GM12874 (cell line): ENCODE results near the gene ZCCHC2.

Experiments used
- TF ChIP-seq, protein P1 (sequence below): IDR thresholded peaks from 2 replicates; pipeline ENCODE4 v1.5.1; 2011; ENCODE audit warnings: low read depth, mild to moderate bottlenecking, control low read depth, low read length, moderate library complexity; ENCODE audit not compliant: insufficient read depth

ZCCHC2 gene

DNA sequence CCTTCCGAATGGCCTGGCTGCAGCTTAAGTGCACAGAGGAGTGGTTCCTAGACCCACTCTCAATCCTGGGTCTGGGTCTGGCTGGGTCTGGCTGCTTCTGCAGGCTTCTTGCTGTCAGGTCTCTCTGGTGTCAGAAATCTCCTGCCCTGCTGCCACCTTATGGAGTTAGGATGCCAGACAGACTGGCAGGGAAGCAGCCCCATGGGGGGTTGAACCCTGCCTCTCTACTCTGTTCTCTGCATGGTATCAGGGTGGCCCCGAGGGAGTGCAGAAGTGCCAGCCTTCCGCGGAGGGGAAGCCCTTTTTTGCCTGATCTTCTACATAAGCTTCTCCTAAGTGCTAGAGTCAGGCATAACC, 89.4 kb downstream of the ZCCHC2 start:
- TF ChIP-seq, protein P1, sequence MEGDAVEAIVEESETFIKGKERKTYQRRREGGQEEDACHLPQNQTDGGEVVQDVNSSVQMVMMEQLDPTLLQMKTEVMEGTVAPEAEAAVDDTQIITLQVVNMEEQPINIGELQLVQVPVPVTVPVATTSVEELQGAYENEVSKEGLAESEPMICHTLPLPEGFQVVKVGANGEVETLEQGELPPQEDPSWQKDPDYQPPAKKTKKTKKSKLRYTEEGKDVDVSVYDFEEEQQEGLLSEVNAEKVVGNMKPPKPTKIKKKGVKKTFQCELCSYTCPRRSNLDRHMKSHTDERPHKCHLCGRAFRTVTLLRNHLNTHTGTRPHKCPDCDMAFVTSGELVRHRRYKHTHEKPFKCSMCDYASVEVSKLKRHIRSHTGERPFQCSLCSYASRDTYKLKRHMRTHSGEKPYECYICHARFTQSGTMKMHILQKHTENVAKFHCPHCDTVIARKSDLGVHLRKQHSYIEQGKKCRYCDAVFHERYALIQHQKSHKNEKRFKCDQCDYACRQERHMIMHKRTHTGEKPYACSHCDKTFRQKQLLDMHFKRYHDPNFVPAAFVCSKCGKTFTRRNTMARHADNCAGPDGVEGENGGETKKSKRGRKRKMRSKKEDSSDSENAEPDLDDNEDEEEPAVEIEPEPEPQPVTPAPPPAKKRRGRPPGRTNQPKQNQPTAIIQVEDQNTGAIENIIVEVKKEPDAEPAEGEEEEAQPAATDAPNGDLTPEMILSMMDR = no peak

GRCh38 chr18:62612776-62613175, 90.0 kb downstream of the ZCCHC2 start:
- TF ChIP-seq, protein P1 = no peak

- TF ChIP-seq, protein P1 = no peak
Measured at GRCh38 chr18:62614494-62614893, 91.7 kb downstream of the ZCCHC2 start.

DNA sequence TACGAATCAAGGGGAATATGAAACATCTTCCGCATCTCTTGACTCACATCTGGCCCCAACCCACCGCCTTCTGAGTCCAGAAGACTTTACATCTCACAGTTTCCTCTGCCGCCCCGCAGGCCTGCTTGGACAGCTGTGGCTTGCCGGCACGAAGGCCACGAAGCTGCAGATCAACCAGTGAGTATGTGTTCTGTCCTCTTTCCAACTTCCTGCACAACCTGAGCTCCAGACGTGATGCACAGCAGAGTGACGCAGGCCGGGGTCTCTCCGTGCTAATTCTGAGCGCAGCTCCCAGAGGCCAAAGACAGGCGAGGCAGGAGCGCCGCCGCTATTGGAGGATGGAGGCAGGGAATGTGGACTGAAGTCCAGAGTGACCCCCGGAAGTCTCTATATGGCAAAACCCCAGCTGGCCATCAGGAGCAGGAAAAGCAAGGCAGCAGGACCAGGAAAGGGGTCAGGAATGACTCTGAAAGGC, 93.5 kb downstream of the ZCCHC2 start:
- TF ChIP-seq, protein P1 = no peak

GRCh38 chr18:62617793-62618591, 95.2 kb downstream of the ZCCHC2 start:
- TF ChIP-seq, protein P1 = no peak

GRCh38 chr18:62618735-62619134, 95.9 kb downstream of the ZCCHC2 start:
- TF ChIP-seq, protein P1 = no peak

- TF ChIP-seq, protein P1 = no peak
Measured at GRCh38 chr18:62621546-62621945, 98.7 kb downstream of the ZCCHC2 start.

- TF ChIP-seq, protein P1 = no peak
Measured at GRCh38 chr18:62625019-62625418, 102.2 kb downstream of the ZCCHC2 start.
